H1 (cell line): ENCODE results near the gene ENPP3.

Experiments used
- BRCA1 ChIP-seq: IDR thresholded peaks from 2 replicates; pipeline ENCODE4 v1.6.1; 2012; ENCODE audit warnings: low read depth, low read length, improper control_type of control experiment
- CHD2 ChIP-seq: IDR thresholded peaks from 2 replicates; pipeline ENCODE4 v1.6.1; 2012; ENCODE audit warnings: low read length, improper control_type of control experiment
- CTCF ChIP-seq, 3 experiments: IDR thresholded peaks; 1 replicate in 2 of 3; 2 replicates in 1 of 3; pipeline versions ENCODE4 v1.5.1 to v1.6.1; 2011; ENCODE audit warnings: low read length in 3 of 3, mild to moderate bottlenecking in 3 of 3, inconsistent platforms in 2 of 3, low read depth in 1 of 3, moderate library complexity in 1 of 3; ENCODE audit not compliant: insufficient read depth in 1 of 3; ENCODE audit errors: control extremely low read depth in 1 of 3
- FOSL1 ChIP-seq: IDR thresholded peaks from 2 replicates; pipeline ENCODE4 v1.6.1; 2011; ENCODE audit warnings: mild to moderate bottlenecking, low read depth, low read length, moderate library complexity; ENCODE audit not compliant: insufficient read depth
- MAFK ChIP-seq: IDR thresholded peaks from 2 replicates; pipeline ENCODE4 v1.6.1; 2012; ENCODE audit warnings: low read depth, mild to moderate bottlenecking, improper control_type of control experiment, low read length
- NANOG ChIP-seq: IDR thresholded peaks from 2 replicates; pipeline ENCODE4 v1.6.1; 2011; ENCODE audit warnings: low read length, low read depth, mild to moderate bottlenecking, inconsistent platforms; ENCODE audit not compliant: insufficient read depth, poor library complexity, severe bottlenecking
- POLR2A ChIP-seq, 2 experiments: IDR thresholded peaks; 1 replicate in 1 of 2; 2 replicates in 1 of 2; pipeline ENCODE4 v1.6.1; 2011; ENCODE audit warnings: low read depth in 2 of 2, low read length in 2 of 2, mild to moderate bottlenecking in 2 of 2; ENCODE audit errors: control extremely low read depth in 1 of 2
- RAD21 ChIP-seq, 2 experiments: IDR thresholded peaks in 1 of 2; conservative IDR thresholded peaks in 1 of 2; 2 replicates each; pipeline ENCODE4 v1.6.1; 2011; ENCODE audit warnings: low read depth in 2 of 2, low read length in 2 of 2, improper control_type of control experiment in 1 of 2, inconsistent platforms in 1 of 2, mild to moderate bottlenecking in 1 of 2, moderate library complexity in 1 of 2
- RFX5 ChIP-seq: IDR thresholded peaks from 2 replicates; pipeline ENCODE4 v1.6.1; 2011; ENCODE audit warnings: low read depth, low read length, improper control_type of control experiment, borderline replicate concordance
- SIN3A ChIP-seq, 2 experiments: IDR thresholded peaks in 1 of 2; conservative IDR thresholded peaks in 1 of 2; 2 replicates each; pipeline ENCODE4 v1.6.1; 2011 to 2012; ENCODE audit warnings: low read length in 2 of 2, improper control_type of control experiment in 1 of 2, low read depth in 1 of 2, mild to moderate bottlenecking in 1 of 2
- TBP ChIP-seq: IDR thresholded peaks from 2 replicates; pipeline ENCODE4 v1.6.1; 2011; ENCODE audit warnings: low read depth, low read length, improper control_type of control experiment
- ZNF274 ChIP-seq: IDR thresholded peaks from 2 replicates; pipeline ENCODE4 v1.7.0; 2012; ENCODE audit warnings: low read length, borderline replicate concordance; ENCODE audit errors: extremely low read depth

GRCh38 chr6:131602781-131603312 is 34.3 kb upstream of the ENPP3 start:
- TF ChIP-seq RAD21 (IDR thresholded peaks at IDR 0.05 in 1 of 2, conservative IDR thresholded peaks at IDR 0.05 in 1 of 2; ENCODE audit: low read depth in 2 of 2, low read length in 2 of 2) (no peak), NANOG (no peak), CHD2 (no peak), TBP (no peak), CTCF (IDR thresholded peaks at IDR 0.05; ENCODE audit: control extremely low read depth in 1 of 3, insufficient read depth in 1 of 3, low read depth in 1 of 3, low read length in 3 of 3) (no peak), SIN3A (conservative IDR thresholded peaks at IDR 0.05 in 1 of 2, IDR thresholded peaks at IDR 0.05 in 1 of 2; ENCODE audit: low read depth in 1 of 2, low read length in 2 of 2) (no peak), MAFK (no peak), RFX5 (no peak), ZNF274 (no peak), BRCA1 (no peak), POLR2A (IDR thresholded peaks at IDR 0.05; ENCODE audit: control extremely low read depth in 1 of 2, low read depth in 2 of 2, low read length in 2 of 2) (no peak), FOSL1 (no peak)
